ENCODE results near the gene APELA.
"Not testable (repeated sequence)": the region's sequence is repeated elsewhere in the genome, so short reads cannot be mapped to it uniquely, and the experiment has no call there.

The APELA gene

DNA sequence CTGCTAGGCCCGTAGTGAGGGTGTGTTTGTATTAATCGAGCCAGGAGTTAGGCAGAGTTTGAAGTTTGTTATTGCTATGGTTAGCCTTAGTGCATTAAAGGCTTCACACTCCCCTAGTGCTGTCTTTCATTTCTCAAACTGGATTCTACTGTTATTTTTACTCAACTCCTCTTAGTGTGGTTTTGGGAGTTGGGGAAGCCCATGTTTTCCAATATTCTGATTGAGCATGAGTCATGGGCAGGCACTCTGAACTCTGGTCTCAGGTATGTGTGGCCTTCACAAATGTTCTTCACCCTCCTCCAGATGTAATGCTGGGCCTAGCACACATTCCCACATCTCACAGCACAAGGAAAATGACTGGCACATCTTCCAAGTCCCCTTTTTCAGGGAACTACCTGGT, 50.1 kb downstream of the APELA start:
- not testable (repeated sequence) for DNase-seq

GRCh38 chr4:164930647-164931046, 53.7 kb downstream of the APELA start:
- DNase-seq, result no peak

- DNase-seq, result no peak
These were observed 54.8 kb downstream of the APELA start for GRCh38 chr4:164931551-164932324.

DNA sequence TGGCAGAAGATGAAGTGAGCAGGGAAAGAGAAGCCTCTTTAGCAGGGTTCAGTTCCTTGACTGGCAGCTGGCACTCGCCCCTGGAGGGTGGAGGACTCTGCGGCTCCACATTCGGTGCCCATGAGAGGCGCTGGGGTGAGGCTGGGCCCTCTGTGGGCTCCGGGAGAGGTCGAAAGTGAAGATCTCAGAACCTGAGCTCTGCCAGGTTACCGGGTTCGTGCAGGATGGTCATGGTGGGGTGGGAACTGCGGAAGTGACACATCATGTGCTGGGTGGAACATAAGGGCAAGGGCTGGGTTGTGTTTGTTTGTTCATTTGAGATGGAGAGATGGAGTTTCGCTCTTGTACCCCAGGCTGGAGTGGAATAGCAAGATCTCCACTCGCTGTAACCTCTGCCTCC, 56.3 kb downstream of the APELA start:
- DNase-seq, result no peak

DNA sequence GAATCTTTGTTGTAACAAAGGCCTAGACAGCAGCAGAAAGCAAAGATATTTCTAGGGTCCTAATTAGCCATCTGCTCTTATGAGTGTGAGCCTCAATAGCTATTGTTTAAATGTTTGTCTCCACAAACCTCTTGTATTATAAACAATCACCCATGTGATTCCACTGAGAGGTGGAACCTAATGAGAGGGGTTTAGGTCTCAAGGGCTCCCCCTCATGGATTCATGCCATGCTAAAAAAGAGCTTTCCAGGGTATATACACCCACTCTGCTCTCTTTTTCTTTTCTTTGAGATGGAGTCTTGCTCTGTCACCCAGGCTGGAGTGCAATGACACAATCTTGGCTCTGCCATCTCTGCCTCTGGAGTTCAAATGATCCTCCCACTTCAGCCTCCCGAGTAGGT, 58.4 kb downstream of the APELA start:
- no peak for DNase-seq

DNA sequence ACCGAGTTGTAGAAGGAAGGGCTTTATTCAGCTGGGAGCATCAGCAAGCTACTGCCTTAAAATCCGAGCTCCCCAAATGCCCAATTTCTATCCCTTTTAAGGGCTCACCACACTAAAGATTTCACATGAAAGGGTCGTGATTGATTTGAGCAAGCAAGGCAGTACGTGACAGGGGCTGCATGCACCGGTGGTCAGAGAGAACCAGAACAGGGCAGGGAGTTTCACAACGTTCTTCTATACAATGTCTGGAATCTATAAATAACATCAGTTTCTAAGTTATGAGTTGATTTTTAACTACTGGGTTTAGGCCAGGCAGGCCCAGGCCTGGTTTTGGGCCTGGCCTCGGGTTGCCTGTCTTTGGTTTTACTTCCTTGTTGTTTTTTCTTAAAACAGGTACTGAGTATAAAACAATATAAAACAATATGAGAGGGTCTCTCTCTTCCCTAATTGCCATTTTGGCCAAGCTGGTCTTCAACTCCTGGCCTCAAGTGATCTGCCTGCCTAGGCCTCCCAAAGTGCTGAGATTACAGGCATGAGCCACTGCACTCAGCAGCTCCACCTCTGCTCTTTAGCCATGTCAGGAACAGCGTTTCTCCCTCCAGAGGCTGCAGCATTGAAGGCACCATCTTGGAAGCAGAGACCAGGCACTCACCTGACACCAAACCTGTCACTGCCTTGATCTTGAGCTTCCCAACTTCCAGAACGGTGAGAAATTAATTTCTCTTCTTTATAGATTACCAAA, 59.1 kb downstream of the APELA start:
- DNase-seq, result not testable (repeated sequence)

DNA sequence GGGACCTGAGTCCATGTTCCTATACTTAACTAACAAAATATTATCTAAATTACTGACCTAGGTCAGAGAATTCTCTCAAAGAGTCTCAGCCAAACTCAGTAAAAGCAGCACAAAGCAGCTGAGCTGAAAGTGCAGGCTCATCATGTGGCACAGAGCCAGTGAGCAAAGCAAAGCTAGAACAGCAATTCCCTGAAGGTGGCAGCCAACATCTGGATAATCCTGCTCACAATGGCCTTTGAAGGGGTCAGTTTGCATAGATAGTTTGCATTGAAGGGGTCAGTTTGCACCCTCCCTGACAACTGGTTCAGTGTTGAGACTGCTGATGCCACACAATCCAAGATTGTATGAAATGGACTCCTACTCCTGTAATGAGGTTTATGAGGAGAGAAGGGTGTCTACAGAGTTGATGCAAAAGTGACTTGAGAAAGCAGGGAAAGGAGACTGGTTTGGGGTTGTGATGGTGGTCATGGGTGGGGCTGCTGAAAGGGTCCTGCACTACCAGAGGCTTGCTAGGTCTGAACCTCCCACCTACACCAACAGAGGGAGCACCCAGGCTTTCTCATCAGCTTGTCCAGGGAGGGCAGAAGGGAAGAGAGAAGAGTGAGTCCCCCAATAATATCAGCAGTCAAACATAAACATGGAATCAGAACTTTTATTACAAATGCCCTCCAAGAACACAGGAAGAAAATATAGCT, 60.7 kb downstream of the APELA start:
- DNase-seq, result no peak

- no peak for DNase-seq
These were observed 66.2 kb downstream of the APELA start for GRCh38 chr4:164943192-164943591.

GRCh38 chr4:164945146-164945545, 68.2 kb downstream of the APELA start:
- no peak for DNase-seq

- DNase-seq, result no peak
These were observed 69.8 kb downstream of the APELA start for GRCh38 chr4:164946810-164947209.
